HepG2 (cell line): Measurements from ENCODE around the gene R3HDM1. TPM values are rescaled to one million over a fixed set of nuclear protein-coding genes. Genes with fewer than 3 reads are reported as not detected.

Source experiments
- ARHGAP35 ChIP-seq: sonication (generic); formaldehyde crosslinking; IDR thresholded peaks from 2 replicates; pipeline ENCODE4 v1.9.0; 2022; ENCODE audit warnings: mild to moderate bottlenecking, inconsistent platforms, moderate library complexity, missing genetic modification reagents, borderline replicate concordance
- ASH2L ChIP-seq: fragments of 300-600, 200-600 bp; sonication (generic); IDR thresholded peaks from 2 replicates; pipeline ENCODE4 v1.7.0; 2017; ENCODE audit warnings: low read depth, mild to moderate bottlenecking, moderate library complexity, mixed read lengths, low read length; ENCODE audit not compliant: insufficient read length
- HBP1 ChIP-seq: IDR thresholded peaks from 2 replicates; pipeline ENCODE4 v1.6.1; 2016; ENCODE audit warnings: low read depth, control low read depth
- HDAC2 ChIP-seq: sonication (generic); formaldehyde crosslinking; IDR thresholded peaks from 2 replicates; pipeline ENCODE4 v1.4.0; 2020; ENCODE audit warnings: missing genetic modification reagents
- HNF1B ChIP-seq: sonication (generic); formaldehyde crosslinking; IDR thresholded peaks from 2 replicates; pipeline ENCODE4 v1.5.1; 2020; ENCODE audit warnings: mild to moderate bottlenecking, moderate library complexity, missing genetic modification reagents
- MIXL1 ChIP-seq: IDR thresholded peaks from 2 replicates; pipeline ENCODE4 v1.6.1; 2016
- MLLT10 ChIP-seq: sonication (generic); formaldehyde crosslinking; IDR thresholded peaks from 2 replicates; pipeline ENCODE4 v1.4.0; 2020; ENCODE audit warnings: missing genetic modification reagents
- REXO4 ChIP-seq: sonication (generic); formaldehyde crosslinking; IDR thresholded peaks from 2 replicates; pipeline ENCODE4 v1.8.0; 2022; ENCODE audit warnings: missing genetic modification reagents, mild to moderate bottlenecking, borderline replicate concordance
- RNF2 ChIP-seq: fragments of 450-650 bp; conservative IDR thresholded peaks from 2 replicates; pipeline ENCODE4 v1.6.1; 2016; ENCODE audit warnings: low read depth
- SRF ChIP-seq: IDR thresholded peaks from 2 replicates; pipeline ENCODE4 v1.6.1; 2011; ENCODE audit warnings: mild to moderate bottlenecking, low read depth, low read length, moderate library complexity
- SRSF4 ChIP-seq: fragments of 200-400 bp; formaldehyde crosslinking; IDR thresholded peaks from one replicate; pipeline ENCODE4 v1.6.1; 2018; ENCODE audit warnings: mild to moderate bottlenecking, low read depth, low read length, moderate library complexity; ENCODE audit not compliant: poor library complexity, severe bottlenecking
- ZBTB10 ChIP-seq: sonication (generic); formaldehyde crosslinking; IDR thresholded peaks from 2 replicates; pipeline ENCODE4 v1.4.0; 2020; ENCODE audit warnings: missing genetic modification reagents, borderline replicate concordance
- ZMYM3 ChIP-seq: sonication (generic); formaldehyde crosslinking; IDR thresholded peaks from 2 replicates; pipeline ENCODE4 v1.5.1; 2020; ENCODE audit warnings: mild to moderate bottlenecking, missing genetic modification reagents
- ZNF276 ChIP-seq: sonication (generic); formaldehyde crosslinking; IDR thresholded peaks from 2 replicates; pipeline ENCODE4 v1.4.0; 2020; ENCODE audit warnings: mild to moderate bottlenecking, low read depth, missing genetic modification reagents
- ZNF30 ChIP-seq: sonication (generic); formaldehyde crosslinking; IDR thresholded peaks from 2 replicates; pipeline ENCODE4 v1.5.0; 2020; ENCODE audit warnings: mild to moderate bottlenecking, missing genetic modification reagents
- ZNF362 ChIP-seq: sonication (generic); formaldehyde crosslinking; IDR thresholded peaks from 2 replicates; pipeline ENCODE4 v1.4.0; 2020; ENCODE audit warnings: missing genetic modification reagents, mild to moderate bottlenecking, borderline replicate concordance
- ZNF605 ChIP-seq: sonication (generic); formaldehyde crosslinking; IDR thresholded peaks from 2 replicates; pipeline ENCODE4 v1.8.0; 2022; ENCODE audit warnings: mild to moderate bottlenecking, missing genetic modification reagents
- polyA plus RNA-seq, 8 experiments: library from polyadenylated mRNA; depleted of rRNA in 3 of 8; stranded (reverse) in 7 of 8; unstranded in 1 of 8; fragments of >200 nt; fragmentation: Illumina TruSeq in 4 of 8; extraction: Trizol in 4 of 8; gene quantifications; 2 replicates each; pipeline versions ENCODE4 v1.2.1 to v1.2.3, GENCODE V29; 2011 to 2016; ENCODE audit warnings: low read depth in 4 of 8, missing spikeins in 1 of 8, mixed read lengths in 1 of 8; ENCODE audit not compliant: insufficient read depth in 1 of 8
- total RNA-seq, 5 experiments: library from RNA; depleted of rRNA; stranded (reverse); fragments of >200 nt; fragmentation: Illumina TruSeq; extraction: Trizol; gene quantifications; 2 replicates each; pipeline ENCODE4 v1.2.3, GENCODE V29; 2016; ENCODE audit warnings: low read depth in 1 of 5

The R3HDM1 gene
- total and polyA plus RNA-seq, 2 of the 13 experiments (the other 11 are each of a cell fraction or from before 2014, with no cell fraction given) = 15.7 to 54.3 TPM

- TF ChIP-seq HBP1 (CRISPR knock-in tag) (0 out of 2 replicates have a peak, but pooled peaks have one; percentile 8), MIXL1 (CRISPR knock-in tag) (peak; percentile 44; the same call in 1 of the 2 replicates), MLLT10 (CRISPR knock-in tag) (no peak), HDAC2 (CRISPR knock-in tag) (peak; percentile 23; the same call in 1 of the 2 replicates), HNF1B (peak; percentile 74; the same call in 1 of the 2 replicates), ZNF362 (CRISPR knock-in tag) (no peak; the same call in 1 of the 2 replicates), SRSF4 (no peak), ZNF276 (CRISPR knock-in tag) (0 out of 2 replicates have a peak, but pooled peaks have one; percentile 11), ZMYM3 (CRISPR knock-in tag) (peak; percentile 88), REXO4 (peak; percentile 69; the same call in 1 of the 2 replicates), ARHGAP35 (CRISPR knock-in tag) (no peak), ASH2L (peak; percentile 96), ZBTB10 (CRISPR knock-in tag) (no peak; the same call in 1 of the 2 replicates), SRF (no peak), RNF2 (0 out of 2 replicates have a peak, but pooled peaks have one; percentile 61), ZNF30 (CRISPR knock-in tag) (peak; percentile 88; the same call in 1 of the 2 replicates), ZNF605 (CRISPR knock-in tag) (peak; percentile 94; the same call in 1 of the 2 replicates)
Observed at GRCh38 chr2:135741395-135742324, 210.4 kb downstream of the R3HDM1 start, which contains the start of gene UBXN4 (continued).
